Measurements from ENCODE around the gene ACSF2. TPM values are rescaled to one million over a fixed set of nuclear protein-coding genes. Genes with fewer than 3 reads are reported as not detected.

The ACSF2 gene
- total and polyA plus RNA-seq, 2 of the 13 experiments (the other 11 are each of a cell fraction or from before 2014, with no cell fraction given), result 87.3 to 109 TPM

- TF ChIP-seq ZNF362 (CRISPR knock-in tag; IDR thresholded peaks at IDR 0.05; ENCODE audit: borderline replicate concordance), result 0 out of 2 replicates have a peak, but pooled peaks have one; percentile 28
- no peak for TF ChIP-seq ELF4 (CRISPR knock-in tag; IDR thresholded peaks at IDR 0.05; ENCODE audit: borderline replicate concordance)
- TF ChIP-seq ZBTB21 (CRISPR knock-in tag; IDR thresholded peaks at IDR 0.05), result no peak
- TF ChIP-seq MIER2 (CRISPR knock-in tag; IDR thresholded peaks at IDR 0.05), result 0 out of 2 replicates have a peak, but pooled peaks have one; percentile 36
- no peak for TF ChIP-seq TMF1 (CRISPR knock-in tag; IDR thresholded peaks at IDR 0.05; ENCODE audit: low read depth)
- TF ChIP-seq ZNF329 (CRISPR knock-in tag; IDR thresholded peaks at IDR 0.05; ENCODE audit: low read depth), result no peak
- TF ChIP-seq RBFOX2 (IDR thresholded peaks at IDR 0.05; ENCODE audit: low read depth, low read length), result no peak
- peak; percentile 81 for TF ChIP-seq BCL6 (CRISPR knock-in tag; IDR thresholded peaks at IDR 0.05)
- TF ChIP-seq TIGD3 (CRISPR knock-in tag; IDR thresholded peaks at IDR 0.05; ENCODE audit: borderline replicate concordance), result no peak
- no peak for TF ChIP-seq ZNF292 (CRISPR knock-in tag; IDR thresholded peaks at IDR 0.05; ENCODE audit: borderline replicate concordance, low read depth)
- TF ChIP-seq ZNF3 (CRISPR knock-in tag; IDR thresholded peaks at IDR 0.05), result peak; percentile 81; the same call in 1 of the 2 replicates
- TF ChIP-seq ZNF772 (CRISPR knock-in tag; IDR thresholded peaks at IDR 0.05), result no peak
- TF ChIP-seq TARDBP (CRISPR knock-in tag; IDR thresholded peaks at IDR 0.05), result peak; percentile 67; the same call in 1 of the 2 replicates
- TF ChIP-seq NCOA2 (CRISPR knock-in tag; IDR thresholded peaks at IDR 0.05), result peak; percentile 51
- TF ChIP-seq MLX (CRISPR knock-in tag; IDR thresholded peaks at IDR 0.05), result 0 out of 2 replicates have a peak, but pooled peaks have one; percentile 37
- TF ChIP-seq GATAD1 (CRISPR knock-in tag; IDR thresholded peaks at IDR 0.05), result 0 out of 2 replicates have a peak, but pooled peaks have one; percentile 24
- TF ChIP-seq RXRB (CRISPR knock-in tag; IDR thresholded peaks at IDR 0.05; ENCODE audit: borderline replicate concordance), result peak; percentile 63; the same call in 1 of the 2 replicates
- TF ChIP-seq MED8 (CRISPR knock-in tag; IDR thresholded peaks at IDR 0.05; ENCODE audit: insufficient replicate concordance), result no peak
- no peak for TF ChIP-seq NR2F1 (CRISPR knock-in tag; IDR thresholded peaks at IDR 0.05)
- no peak for TF ChIP-seq TCF7L2 (IDR thresholded peaks at IDR 0.05; ENCODE audit: low read depth, low read length)
- 0 out of 2 replicates have a peak, but pooled peaks have one; percentile 66 for TF ChIP-seq ZNF24 (IDR thresholded peaks at IDR 0.05)
- TF ChIP-seq SOX13 (IDR thresholded peaks at IDR 0.05), result peak; percentile 62; the same call in 1 of the 2 replicates
- peak in 1 of 2 experiments; percentile 97; a peak in 2 of 4 replicates for TF ChIP-seq SOX13 (CRISPR knock-in tag; conservative IDR thresholded peaks at IDR 0.05 in 1 of 2, IDR thresholded peaks at IDR 0.05 in 1 of 2)
- peak; percentile 67 for TF ChIP-seq FOXA3 (CRISPR knock-in tag; IDR thresholded peaks at IDR 0.05)
- TF ChIP-seq ARID3A (IDR thresholded peaks at IDR 0.05; ENCODE audit: low read depth, low read length), result peak; percentile 77
- TF ChIP-seq SOX6 (IDR thresholded peaks at IDR 0.05), result no peak
- TF ChIP-seq SOX6 (CRISPR knock-in tag; IDR thresholded peaks at IDR 0.05), result peak; percentile 85
- TF ChIP-seq ZKSCAN5 (CRISPR knock-in tag; IDR thresholded peaks at IDR 0.05), result no peak
These were observed 3.3 kb upstream of the ACSF2 start (continued) for GRCh38 chr17:50422738-50423137.

Data from HepG2 (cell line).